Left lobe of liver (tissue), 2 donors: ENCODE measurements around the gene RNF115. TPM values are rescaled to one million over a fixed set of nuclear protein-coding genes. Genes with fewer than 3 reads are reported as not detected.
"Not testable (repeated sequence)": the region's sequence is repeated elsewhere in the genome, so short reads cannot be mapped to it uniquely, and the experiment has no call there.

ENCODE experiments used
- ATAC-seq: fragments of 200-7000 bp; cut with Tn5 transposase; one replicate; pipeline ENCODE4 v1.9.1; 2020; ENCODE audit warnings: mild to moderate bottlenecking, moderate library complexity
- DNase-seq: peaks from one replicate; pipeline ENCODE4 v3.0.0-alpha.2; 2020; ENCODE audit warnings: low spot score
- total RNA-seq: library from RNA; stranded (reverse); gene quantifications from one replicate; pipeline ENCODE4 v1.2.1, GENCODE V29; 2021
- donor health status: DM: no; HTN: no; CAD: no; lungs with moderate emphysema.
- donor health status: DM: no; HTN: yes; CAD: no.

RNF115 gene
- total RNA-seq, 1 donor from 2014 or later: 4.9 TPM

DNA sequence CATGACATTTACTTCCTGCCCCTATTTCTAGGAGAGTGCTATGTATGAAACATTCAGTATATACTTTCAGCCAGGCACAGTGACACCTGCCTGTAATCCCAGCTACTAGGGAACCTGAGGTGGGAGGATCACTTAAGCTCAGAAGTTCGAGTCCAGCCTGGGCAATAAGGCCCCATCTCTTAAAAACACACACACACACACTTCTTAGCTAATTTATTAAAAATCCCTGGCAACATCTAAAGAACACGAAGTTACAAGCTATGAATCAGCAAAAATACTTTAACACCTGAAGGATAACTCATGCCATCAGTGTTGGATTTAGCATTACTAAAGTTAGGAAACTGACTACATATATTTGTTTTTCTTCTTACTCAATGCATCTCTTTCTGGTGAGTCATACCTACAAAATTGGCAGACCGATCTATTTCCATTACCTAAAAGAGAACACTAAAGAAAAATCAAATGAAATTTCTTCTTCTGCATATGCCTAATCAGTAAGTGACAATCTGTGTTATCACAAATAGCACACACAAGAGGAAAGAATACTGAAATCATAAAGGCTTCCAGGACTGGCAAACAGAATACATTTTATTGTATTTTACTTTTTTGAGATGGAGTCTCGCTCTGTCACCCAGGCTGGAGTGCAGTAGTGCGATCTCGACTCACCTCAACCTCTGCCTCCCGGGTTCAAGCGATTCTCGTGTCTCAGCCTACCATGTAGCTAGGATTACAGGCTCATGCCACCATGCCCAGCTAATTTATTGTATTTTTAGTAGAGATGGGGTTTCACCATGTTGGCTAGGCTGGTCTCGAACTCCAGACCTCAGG, 41.4 kb downstream of the RNF115 start:
- ATAC-seq (peak; percentile 78), DNase-seq (no peak)

DNA sequence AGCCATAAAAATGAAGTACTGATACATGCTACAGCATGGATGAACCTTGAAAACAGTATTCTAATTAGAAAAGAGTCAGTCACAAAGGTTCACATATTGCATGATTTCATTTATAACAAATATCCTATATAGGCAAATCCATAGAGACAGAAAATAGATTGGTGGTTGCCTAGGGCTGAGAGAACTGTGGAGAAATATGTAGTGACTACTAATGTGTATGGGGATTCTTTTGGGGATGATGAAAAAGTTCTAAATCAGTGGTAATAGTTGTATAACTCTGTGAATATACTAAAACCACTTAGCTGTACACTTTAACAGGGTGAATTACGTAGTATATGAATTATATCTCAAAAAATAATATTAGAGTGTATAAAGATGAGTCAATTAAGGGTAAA, 45.8 kb downstream of the RNF115 start:
- ATAC-seq (no peak), DNase-seq (no peak)

DNA sequence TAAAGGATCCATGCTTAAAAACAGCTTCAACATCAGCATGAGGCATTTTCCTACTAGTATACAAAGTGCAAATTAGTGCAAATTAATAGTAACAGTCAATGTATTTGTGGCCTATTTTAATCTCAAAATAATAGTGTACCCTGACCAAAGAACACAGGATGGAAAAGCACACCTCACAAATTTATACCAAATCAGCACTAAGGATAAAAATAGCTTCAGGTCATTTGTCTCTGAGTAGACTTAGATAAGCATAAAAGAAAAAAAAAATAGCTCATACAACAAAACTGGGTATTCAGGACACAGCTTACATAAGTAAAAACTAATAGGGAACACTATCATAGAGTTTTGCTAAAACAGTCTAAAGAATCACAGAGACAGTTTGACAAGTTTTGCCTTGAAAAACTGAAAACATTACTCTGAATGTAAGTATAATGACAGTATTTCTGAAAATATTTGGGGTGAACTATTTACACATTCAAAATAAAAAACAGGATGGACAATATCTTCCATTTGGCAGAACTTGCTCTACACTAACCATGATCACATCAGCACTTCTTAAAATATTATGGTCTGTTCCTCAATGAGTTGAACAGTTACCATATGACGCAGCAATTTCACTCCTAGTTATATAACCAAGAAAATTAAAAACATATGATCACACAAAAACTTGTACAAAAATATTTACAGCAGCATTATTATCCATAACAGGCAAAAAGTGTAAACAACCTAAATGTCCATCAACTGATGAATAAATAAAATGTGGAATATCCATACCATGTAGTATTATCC, 46.3 kb downstream of the RNF115 start:
- ATAC-seq: no peak

DNA sequence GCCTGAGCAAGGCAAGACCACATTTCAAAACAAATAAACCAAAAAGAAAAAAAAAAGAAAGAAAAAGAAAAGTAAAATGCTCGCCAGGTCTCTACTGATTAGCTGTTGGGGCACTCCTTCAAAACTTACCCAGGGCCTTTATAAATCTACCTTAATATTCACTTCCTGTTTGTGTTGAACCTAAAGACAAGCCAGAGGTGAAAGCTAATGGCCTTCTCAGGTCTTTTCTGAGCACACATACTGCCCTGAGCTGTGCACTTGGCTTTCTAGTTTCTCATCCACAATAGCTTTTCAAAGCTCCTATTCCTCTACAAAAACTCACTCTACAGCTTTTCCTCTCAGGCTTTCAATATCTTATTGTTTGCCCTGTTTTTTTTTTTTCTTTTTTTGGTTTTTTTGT, 50.5 kb downstream of the RNF115 start:
- ATAC-seq (no peak), DNase-seq (no peak)

More for the DNA sequence above, 46.3 kb downstream of the RNF115 start:
- no peak for DNase-seq

DNA sequence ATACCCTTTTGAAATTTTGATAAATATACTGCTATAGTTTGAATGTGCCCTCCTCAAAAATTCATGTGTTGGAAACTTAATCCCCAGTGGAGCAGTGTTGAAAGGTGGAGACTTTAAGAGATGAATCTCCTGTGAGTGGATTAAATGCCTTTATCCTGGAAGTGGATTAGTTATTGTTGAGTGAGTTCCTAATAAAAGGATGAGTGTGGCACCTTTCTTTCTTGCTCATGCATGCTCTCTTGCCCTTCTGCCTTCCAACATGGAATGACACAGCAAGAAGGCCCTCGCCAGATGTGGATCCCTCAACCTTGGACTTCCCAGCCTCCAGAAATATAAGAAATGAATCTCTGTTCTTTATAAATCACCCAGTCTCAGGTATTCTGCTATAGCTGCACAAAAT, 52.8 kb downstream of the RNF115 start:
- DNase-seq: no peak
- no peak for ATAC-seq

DNA sequence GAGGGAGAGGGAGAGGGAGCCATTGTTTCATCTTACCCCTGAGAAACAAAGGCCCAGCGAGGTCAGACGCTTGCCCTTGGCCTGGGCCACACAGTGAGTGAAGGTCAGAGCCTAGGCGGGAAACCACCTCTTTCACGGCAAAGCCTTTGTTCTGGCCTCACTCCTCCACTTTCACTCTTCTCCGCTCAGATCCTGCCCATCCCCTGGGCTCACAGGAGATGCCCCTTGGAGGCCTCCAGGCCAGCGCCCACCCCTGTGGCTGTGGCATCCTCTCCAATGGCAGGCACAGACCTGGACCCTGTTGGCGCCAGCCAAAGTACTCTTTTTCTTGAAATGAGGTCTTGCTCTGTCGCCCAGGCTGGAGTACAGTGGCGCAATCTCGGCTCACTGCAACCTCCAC, 55.9 kb downstream of the RNF115 start:
- ATAC-seq, DNase-seq: not testable (repeated sequence)

DNA sequence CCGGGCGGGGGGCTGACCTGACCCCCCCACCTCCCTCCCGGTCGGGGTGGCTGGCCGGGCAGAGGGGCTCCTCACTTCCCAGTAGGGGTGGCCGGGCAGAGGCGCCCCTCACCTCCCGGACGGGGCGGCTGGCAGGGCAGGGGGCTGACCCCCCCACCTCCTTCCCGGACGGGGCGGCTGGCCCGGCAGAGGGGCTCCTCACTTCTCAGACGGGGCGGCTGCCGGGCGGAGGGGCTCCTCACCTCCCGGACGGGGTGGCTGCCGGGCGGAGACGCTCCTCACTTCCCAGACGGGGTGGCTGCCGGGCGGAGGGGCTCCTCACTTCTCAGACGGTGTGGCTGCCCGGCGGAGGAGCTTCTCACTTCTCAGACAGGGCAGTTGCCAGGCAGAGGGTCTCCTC, 57.0 kb downstream of the RNF115 start:
- not testable (repeated sequence) for DNase-seq, ATAC-seq

DNA sequence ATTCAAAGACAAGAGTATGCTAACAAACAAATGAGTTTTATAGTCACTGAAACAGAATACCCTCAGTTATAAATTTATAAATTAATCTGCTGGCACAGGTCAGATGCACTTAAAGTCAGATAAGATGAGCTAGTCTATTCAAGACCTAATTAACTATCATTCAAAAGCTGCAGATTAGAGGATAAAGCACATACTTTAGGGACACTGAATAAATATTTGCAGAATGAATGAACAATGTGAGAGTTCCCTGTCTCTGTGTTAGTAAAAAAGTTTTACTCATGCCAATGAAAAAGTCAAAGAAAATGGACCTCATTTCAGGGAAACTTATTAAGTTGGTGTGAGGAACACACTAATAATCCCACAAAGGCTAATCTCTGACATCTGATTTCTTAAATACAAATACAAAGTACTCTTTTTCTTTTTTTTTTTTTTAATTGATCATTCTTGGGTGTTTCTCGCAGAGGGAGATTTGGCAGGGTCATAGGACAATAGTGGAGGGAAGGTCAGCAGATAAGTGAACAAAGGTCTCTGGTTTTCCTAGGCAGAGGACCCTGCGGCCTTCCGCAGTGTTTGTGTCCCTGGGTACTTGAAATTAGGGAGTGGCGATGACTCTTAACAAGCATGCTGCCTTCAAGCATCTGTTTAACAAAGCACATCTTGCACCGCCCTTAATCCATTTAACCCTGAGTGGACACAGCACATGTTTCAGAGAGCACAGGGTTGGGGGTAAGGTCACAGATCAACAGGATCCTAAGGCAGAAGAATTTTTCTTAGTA, 58.1 kb downstream of the RNF115 start:
- ATAC-seq: peak; percentile 30
- not testable (repeated sequence) for DNase-seq

DNA sequence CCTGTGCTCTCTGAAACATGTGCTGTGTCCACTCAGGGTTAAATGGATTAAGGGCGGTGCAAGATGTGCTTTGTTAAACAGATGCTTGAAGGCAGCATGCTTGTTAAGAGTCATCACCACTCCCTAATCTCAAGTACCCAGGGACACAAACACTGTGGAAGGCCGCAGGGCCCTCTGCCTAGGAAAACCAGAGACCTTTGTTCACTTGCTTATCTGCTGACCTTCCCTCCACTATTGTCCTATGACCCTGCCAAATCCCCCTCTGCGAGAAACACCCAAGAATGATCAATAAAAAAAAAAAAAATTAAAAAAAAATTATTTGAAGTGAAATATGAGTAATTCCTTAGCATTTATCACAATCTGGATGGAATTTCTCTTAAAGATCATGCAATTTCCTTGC, 58.8 kb downstream of the RNF115 start:
- not testable (repeated sequence) for ATAC-seq, DNase-seq

DNA sequence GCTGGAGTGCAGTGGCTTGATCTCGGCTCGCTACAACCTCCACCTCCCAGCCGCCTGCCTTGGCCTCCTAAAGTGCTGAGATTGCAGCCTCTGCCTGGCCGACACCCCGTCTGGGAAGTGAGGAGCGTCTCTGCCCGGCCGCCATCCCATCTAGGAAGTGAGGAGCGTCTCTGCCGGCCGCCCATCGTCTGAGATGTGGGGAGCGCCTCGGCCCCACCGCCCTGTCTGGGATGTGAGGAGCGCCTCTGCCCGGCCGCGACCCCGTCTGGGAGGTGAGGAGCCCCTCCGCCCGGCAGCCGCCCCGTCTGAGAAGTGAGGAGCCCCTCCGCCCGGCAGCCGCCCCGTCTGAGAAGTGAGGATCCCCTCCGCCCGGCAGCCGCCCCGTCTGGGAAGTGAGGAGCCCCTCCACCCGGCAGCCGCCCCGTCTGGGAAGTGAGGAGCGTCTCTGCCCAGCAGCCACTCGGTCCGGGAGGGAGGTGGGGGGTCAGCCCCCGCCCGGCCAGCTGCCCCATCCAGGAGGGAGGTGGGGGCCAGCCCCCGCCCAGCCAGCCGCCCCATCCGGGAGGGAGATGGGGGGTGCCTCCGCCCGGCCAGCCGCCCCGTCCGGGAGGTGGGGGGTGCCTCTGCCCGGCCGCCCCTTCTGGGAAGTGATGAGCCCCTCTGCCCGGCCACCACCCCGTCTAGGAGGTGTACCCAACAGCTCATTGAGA, 59.5 kb downstream of the RNF115 start:
- not testable (repeated sequence) for DNase-seq

DNA sequence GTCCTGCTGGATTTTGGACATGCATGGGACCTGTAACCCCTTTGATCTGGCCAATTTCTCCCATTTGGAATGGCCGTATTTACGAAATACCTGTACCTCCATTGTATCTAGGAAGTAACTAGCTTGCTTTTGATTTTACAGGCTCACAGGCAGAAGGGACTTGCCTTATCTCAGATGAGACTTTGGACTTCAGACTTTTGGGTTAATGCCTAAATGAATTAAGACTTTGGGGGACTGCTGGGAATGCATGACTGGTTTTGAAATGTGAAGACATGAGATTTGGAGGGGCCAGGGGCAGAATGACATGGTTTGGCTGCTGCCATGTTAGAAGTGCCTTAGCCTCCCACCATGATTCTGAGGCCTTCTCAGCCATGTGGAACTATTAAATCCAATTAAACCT, 61.9 kb downstream of the RNF115 start:
- not testable (repeated sequence) for DNase-seq, ATAC-seq

More for the DNA sequence above, 59.5 kb downstream of the RNF115 start:
- ATAC-seq: not testable (repeated sequence)

DNA sequence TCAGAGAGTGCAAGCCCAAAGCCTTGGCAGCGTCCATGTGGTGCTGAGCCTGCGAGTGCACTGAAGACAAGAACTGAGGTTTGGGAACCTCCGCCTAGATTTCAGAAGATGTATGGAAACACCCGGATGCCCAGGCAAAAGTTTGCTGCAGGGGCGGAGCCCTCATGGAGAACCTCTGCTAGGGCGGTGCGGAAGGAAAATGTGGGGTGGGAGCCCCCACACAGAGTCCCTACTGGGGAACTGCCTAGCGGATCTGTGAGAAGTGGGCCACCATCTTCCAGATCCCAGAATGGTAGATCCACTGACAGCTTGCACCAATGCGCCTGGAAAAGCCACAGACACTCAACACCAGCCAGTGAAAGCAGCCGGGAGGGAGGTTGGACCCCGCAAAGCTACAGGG, 62.4 kb downstream of the RNF115 start:
- not testable (repeated sequence) for ATAC-seq, DNase-seq

DNA sequence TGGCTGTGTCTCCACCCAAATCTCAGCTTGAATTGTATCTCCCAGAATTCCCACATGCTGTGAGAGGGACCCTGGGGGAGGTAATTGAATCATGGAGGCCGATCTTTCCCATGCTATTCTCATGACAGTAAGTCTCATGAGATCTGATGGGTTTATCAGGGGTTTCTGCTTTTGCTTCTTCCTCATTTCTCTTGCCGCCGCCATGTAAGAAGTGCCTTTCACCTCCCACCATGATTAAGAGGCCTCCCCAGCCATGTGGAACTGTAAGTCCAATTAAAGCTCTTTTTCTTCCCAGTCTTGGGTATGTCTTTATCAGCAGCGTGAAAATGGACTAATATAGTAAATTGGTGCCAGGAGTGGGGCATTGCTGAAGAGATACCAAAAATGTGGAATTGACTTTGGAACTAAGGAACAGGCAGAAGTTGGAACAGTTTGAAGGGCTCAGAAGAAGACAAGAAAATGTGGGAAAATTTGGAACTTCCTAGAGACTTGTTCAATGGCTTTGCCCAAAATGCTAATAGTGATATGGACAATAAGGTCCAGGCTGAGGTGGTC, 63.4 kb downstream of the RNF115 start:
- not testable (repeated sequence) for DNase-seq, ATAC-seq

DNA sequence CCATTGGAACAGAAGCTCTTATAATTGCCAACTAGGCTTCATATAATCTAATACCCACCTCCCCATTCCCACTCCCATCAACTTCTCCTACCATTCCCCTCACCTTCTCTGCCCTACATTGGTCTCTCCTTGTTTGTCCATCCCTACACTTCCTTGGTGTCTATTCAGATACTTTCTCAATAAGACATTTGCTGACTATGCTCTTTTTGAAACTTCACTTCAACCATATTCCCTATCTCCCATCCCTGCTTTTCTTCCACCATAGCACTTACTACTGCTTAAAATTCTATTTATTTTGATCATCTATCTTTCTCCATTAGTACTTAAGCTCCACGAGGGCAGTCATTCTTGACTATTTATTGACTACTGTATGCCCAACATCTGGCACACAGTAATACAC, 64.2 kb downstream of the RNF115 start:
- no peak for DNase-seq

DNA sequence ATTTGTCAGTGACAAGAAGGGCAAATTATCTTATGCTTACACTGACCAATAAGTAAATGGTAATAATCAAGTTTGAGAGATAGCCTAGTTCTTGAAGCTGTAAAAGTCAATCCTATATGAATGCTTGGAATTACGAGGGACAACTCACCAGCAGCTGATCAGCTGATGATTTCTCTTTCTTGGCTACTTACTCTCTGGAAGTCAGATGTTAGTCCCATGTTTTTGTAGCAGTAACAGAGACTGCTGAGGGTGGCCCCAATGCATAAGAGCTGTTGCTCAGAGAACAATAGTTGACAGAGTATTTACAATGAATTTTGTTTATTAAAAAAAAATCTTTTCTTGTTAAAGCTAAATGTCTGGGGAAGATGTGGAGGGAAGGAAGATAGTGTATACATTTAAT, 65.3 kb downstream of the RNF115 start:
- no peak for ATAC-seq
- DNase-seq: no peak

More for the DNA sequence above, 64.2 kb downstream of the RNF115 start:
- ATAC-seq: no peak

DNA sequence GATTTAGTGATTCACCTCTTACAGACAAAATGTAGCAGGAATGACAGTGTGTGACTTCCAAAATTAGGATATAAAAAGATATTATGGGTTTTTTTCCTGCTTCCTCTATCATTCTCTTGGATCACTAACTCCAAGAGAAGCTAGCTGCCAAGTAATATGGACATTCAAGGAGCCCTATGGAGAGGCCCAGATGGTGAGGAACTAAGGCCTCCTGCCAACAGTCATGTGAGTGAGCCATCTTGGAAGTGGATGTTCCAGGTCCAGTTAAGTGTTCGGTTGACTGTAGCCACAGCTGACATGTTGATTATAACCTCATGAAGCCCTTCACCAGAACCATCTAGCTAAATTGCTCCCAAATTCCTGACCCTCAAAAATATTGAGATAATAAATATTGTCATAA, 65.8 kb downstream of the RNF115 start:
- DNase-seq (no peak), ATAC-seq (no peak)

DNA sequence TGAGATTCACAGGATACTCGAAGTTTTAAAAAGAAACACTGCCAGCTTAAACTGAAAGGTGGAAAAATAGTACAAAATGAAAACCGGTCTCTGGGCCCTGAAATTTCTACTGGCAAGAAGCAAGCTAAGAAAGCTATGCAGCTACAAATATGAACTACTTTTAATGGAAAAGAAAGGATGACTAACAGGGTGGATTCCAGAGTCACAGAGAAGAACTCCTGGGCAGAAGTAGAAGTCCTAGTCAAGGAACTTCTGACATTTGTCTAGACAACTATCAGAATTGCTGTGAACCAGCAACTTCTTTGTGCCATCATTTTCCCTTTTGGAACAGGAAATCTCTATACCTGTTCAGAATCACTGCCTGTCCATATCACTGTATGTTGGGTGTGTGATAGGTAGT, 66.5 kb downstream of the RNF115 start:
- ATAC-seq: no peak
- no peak for DNase-seq

DNA sequence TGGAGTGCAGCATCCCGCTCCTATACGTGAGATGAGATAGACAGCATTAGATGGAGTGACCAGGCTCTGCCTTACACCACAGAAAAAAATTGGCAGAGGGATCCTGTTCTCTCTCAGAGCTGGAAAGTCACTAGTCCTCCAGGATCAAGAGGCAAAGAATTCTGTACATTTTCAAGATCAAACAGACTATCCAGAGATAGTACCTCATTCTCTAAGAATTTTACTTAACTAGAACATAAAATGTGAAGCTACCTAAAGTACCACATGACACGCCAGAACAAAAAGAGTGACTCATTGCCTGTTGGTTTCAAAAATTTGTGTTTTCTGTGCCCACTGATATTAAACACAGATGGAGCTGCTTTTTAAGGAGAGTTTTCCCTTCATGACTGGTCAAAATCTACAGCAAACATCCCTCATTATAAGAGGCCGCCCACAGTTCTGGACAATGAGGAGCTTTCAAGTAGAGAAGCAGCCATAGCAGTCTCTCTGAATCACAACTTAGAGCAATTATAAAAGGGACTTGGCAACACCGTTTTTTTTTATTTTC, 72.3 kb downstream of the RNF115 start:
- DNase-seq (no peak), ATAC-seq (no peak)

DNA sequence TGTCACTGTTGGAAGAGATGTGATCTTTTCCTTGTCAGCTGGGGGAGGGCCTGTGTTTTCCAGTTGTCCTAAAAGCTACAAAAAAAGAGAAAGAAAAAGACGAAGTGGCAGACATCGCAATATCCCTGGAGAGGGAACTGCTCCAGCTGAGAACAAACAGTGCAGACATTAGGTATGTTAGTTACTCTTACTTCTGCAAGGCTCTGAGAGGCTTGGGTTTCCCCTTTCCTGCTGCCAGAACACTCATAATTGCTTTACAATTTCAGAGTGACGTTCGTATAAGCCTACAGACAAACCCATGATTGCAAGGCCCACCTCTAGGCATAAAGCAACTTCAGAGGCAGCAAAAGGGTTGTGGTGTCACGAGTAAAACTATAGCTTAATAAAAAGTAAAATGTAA, 73.5 kb downstream of the RNF115 start:
- ATAC-seq (no peak), DNase-seq (no peak)
